ENCODE results near the gene FECH. TPM values are rescaled to one million over a fixed set of nuclear protein-coding genes. Genes with fewer than 3 reads are reported as not detected.

The FECH gene
- total RNA-seq, 4 donors from 2014 or later = 24.1 to 37.2 (median 29.2) TPM

GRCh38 chr18:57579934-57580333 lies 6.6 kb downstream of the FECH start:
- WGBS = 92% methylated on average over 5 of the region's 5 CpGs
- H3K36me3 ChIP-seq = peaks cover 4 to 68% (median 44%) of the 10 kb centered on the region in 4 donors

GRCh38 chr18:57576316-57576715 lies 10.2 kb downstream of the FECH start:
- intact Hi-C loops (cut with DNase I) = no loop called here
- no peaks in the 10 kb centered on the region for H3K9me3 ChIP-seq
- DNase-seq (ENCODE audit: extremely low spot score) = no peak
- H3K27me3 ChIP-seq = no peaks in the 10 kb centered on the region
- no peaks in the 10 kb centered on the region for H3K4me1 ChIP-seq
- peaks cover 4 to 93% (median 67%) of the 10 kb centered on the region in 4 donors for H3K36me3 ChIP-seq
- 88% methylated on average over 6 of the region's 6 CpGs for WGBS
- no peak for TF ChIP-seq EP300 (IDR thresholded peaks at IDR 0.05)
- TF ChIP-seq POLR2A (IDR thresholded peaks at IDR 0.05; ENCODE audit: low read depth) = no peak
- no peak for TF ChIP-seq CTCF (IDR thresholded peaks at IDR 0.05)
- no peak for TF ChIP-seq POLR2AphosphoS5 (IDR thresholded peaks at IDR 0.05)
- H3K4me3 ChIP-seq = no peak overlapping the region
- H3K27ac ChIP-seq (replicated peaks in 1 of 4) = no peak overlapping the region

More at GRCh38 chr18:57579934-57580333, 6.6 kb downstream of the FECH start:
- no peak overlapping the region for H3K4me3 ChIP-seq
- intact Hi-C loops (cut with DNase I) = no loop called here
- no peak for DNase-seq (ENCODE audit: extremely low spot score)
- H3K9me3 ChIP-seq = no peaks in the 10 kb centered on the region
- no peak for TF ChIP-seq POLR2AphosphoS5 (IDR thresholded peaks at IDR 0.05)
- TF ChIP-seq CTCF (IDR thresholded peaks at IDR 0.05) = no peak
- TF ChIP-seq EP300 (IDR thresholded peaks at IDR 0.05) = no peak
- no peak for TF ChIP-seq POLR2A (IDR thresholded peaks at IDR 0.05; ENCODE audit: low read depth)
- H3K27me3 ChIP-seq = no peaks in the 10 kb centered on the region
- H3K4me1 ChIP-seq = peaks cover 0 to 6% (median 3%) of the 10 kb centered on the region in 4 donors
- no peak overlapping the region for H3K27ac ChIP-seq (replicated peaks in 1 of 4)

- Histone ChIP-seq H3K4me1 (no peaks in the 10 kb centered on the region), H3K4me3 (no peak overlapping the region), H3K9me3 (no peaks in the 10 kb centered on the region), H3K27ac (replicated peaks in 1 of 4) (no peak overlapping the region), H3K27me3 (no peaks in the 10 kb centered on the region), H3K36me3 (peaks cover 4 to 96% (median 71%) of the 10 kb centered on the region in 4 donors)
- TF ChIP-seq EP300 (IDR thresholded peaks at IDR 0.05) = no peak
- TF ChIP-seq POLR2AphosphoS5 (IDR thresholded peaks at IDR 0.05) = no peak
- TF ChIP-seq POLR2A (IDR thresholded peaks at IDR 0.05; ENCODE audit: low read depth) = no peak
- no peak for TF ChIP-seq CTCF (IDR thresholded peaks at IDR 0.05)
- WGBS = 73% methylated on average over 6 of the region's 6 CpGs
- intact Hi-C loops (cut with DNase I) = no loop called here
- DNase-seq (ENCODE audit: extremely low spot score) = no peak
These were observed 11.0 kb downstream of the FECH start for GRCh38 chr18:57575542-57575941.

- TF ChIP-seq CTCF (IDR thresholded peaks at IDR 0.05) (no peak), POLR2A (IDR thresholded peaks at IDR 0.05; ENCODE audit: low read depth) (no peak)
- WGBS = 65% methylated on average over 4 of the region's 4 CpGs
- H3K27me3 ChIP-seq = no peaks in the 10 kb centered on the region
These were observed 11.6 kb downstream of the FECH start for GRCh38 chr18:57574866-57575265.

GRCh38 chr18:57570162-57570561 lies 16.3 kb downstream of the FECH start:
- no peaks in the 10 kb centered on the region for H3K9me3 ChIP-seq
- no peaks in the 10 kb centered on the region for H3K27me3 ChIP-seq
- H3K36me3 ChIP-seq = peaks cover 9 to 97% (median 76%) of the 10 kb centered on the region in 4 donors
- TF ChIP-seq CTCF (IDR thresholded peaks at IDR 0.05) (no peak), POLR2A (IDR thresholded peaks at IDR 0.05; ENCODE audit: low read depth) (no peak), EP300 (IDR thresholded peaks at IDR 0.05) (no peak), POLR2AphosphoS5 (IDR thresholded peaks at IDR 0.05) (no peak)
- H3K4me1 ChIP-seq = no peaks in the 10 kb centered on the region
- no peak overlapping the region for H3K4me3 ChIP-seq
- no peak overlapping the region for H3K27ac ChIP-seq (replicated peaks in 1 of 4)
- 95% methylated on average over 4 of the region's 4 CpGs for WGBS
- intact Hi-C loops (cut with DNase I) = no loop called here
- no peak for DNase-seq (ENCODE audit: extremely low spot score)

More at GRCh38 chr18:57574866-57575265, 11.6 kb downstream of the FECH start:
- Histone ChIP-seq H3K4me1 (no peaks in the 10 kb centered on the region), H3K4me3 (no peak overlapping the region), H3K9me3 (no peaks in the 10 kb centered on the region), H3K36me3 (peaks cover 9 to 96% (median 71%) of the 10 kb centered on the region in 4 donors), H3K27ac (replicated peaks in 1 of 4) (no peak overlapping the region)
- intact Hi-C loops (cut with DNase I) = no loop called here
- no peak for DNase-seq (ENCODE audit: extremely low spot score)

Measured in esophagus muscularis mucosa (tissue), 4 donors.